ENCODE results near the gene PPP2R2D.

The PPP2R2D gene

GRCh38 chr10:131978366-131978765, 77.6 kb downstream of the PPP2R2D start:
- peaks cover 2% of the 10 kb centered on the region for H3K4me1 ChIP-seq (ENCODE audit: insufficient read depth, low read length, poor library complexity, severe bottlenecking)
- H3K9me3 ChIP-seq (ENCODE audit: insufficient read depth, low read depth, low read length) = no peaks in the 10 kb centered on the region
- H3K9ac ChIP-seq (ENCODE audit: low read depth, low read length, poor library complexity, severe bottlenecking) = no peak overlapping the region
- H3K9me2 ChIP-seq (replicated peaks; ENCODE audit: low read depth, low read length) = no peaks in the 10 kb centered on the region
- no peaks in the 10 kb centered on the region for H3K79me2 ChIP-seq (ENCODE audit: insufficient read depth, low read length)
- H3K4me2 ChIP-seq (ENCODE audit: low read depth, low read length, poor library complexity, severe bottlenecking) = no peak overlapping the region
- TF ChIP-seq CTCF (conservative IDR thresholded peaks at IDR 0.05; ENCODE audit: low read length) (no peak), EZH2phosphoT487 (IDR thresholded peaks at IDR 0.05; ENCODE audit: borderline replicate concordance) (no peak)
- H2AFZ ChIP-seq (ENCODE audit: low read length) = no peak overlapping the region
- no peaks in the 10 kb centered on the region for H3K36me3 ChIP-seq (ENCODE audit: insufficient read depth, low read length)
- H3F3A ChIP-seq (ENCODE audit: low read depth) = no peaks in the 10 kb centered on the region
- no peaks in the 10 kb centered on the region for H4K20me1 ChIP-seq (ENCODE audit: insufficient read depth, low read length, poor library complexity, severe bottlenecking)
- H3K4me3 ChIP-seq (ENCODE audit: low read length, poor library complexity, severe bottlenecking) = no peak overlapping the region
- no peaks in the 10 kb centered on the region for H3K27me3 ChIP-seq (ENCODE audit: insufficient read depth, low read length, poor library complexity, severe bottlenecking)

GRCh38 chr10:131978851-131979250, 78.0 kb downstream of the PPP2R2D start:
- H3K79me2 ChIP-seq (ENCODE audit: insufficient read depth, low read length) = no peaks in the 10 kb centered on the region
- no peak overlapping the region for H2AFZ ChIP-seq (ENCODE audit: low read length)
- no peak overlapping the region for H3K4me3 ChIP-seq (ENCODE audit: low read length, poor library complexity, severe bottlenecking)
- no peaks in the 10 kb centered on the region for H3K36me3 ChIP-seq (ENCODE audit: insufficient read depth, low read length)
- H3K9me2 ChIP-seq (replicated peaks; ENCODE audit: low read depth, low read length) = no peaks in the 10 kb centered on the region
- no peak overlapping the region for H3K4me2 ChIP-seq (ENCODE audit: low read depth, low read length, poor library complexity, severe bottlenecking)
- no peak overlapping the region for H3K9ac ChIP-seq (ENCODE audit: low read depth, low read length, poor library complexity, severe bottlenecking)
- no peaks in the 10 kb centered on the region for H3K27me3 ChIP-seq (ENCODE audit: insufficient read depth, low read length, poor library complexity, severe bottlenecking)
- no peaks in the 10 kb centered on the region for H3K9me3 ChIP-seq (ENCODE audit: insufficient read depth, low read depth, low read length)
- H3F3A ChIP-seq (ENCODE audit: low read depth) = no peaks in the 10 kb centered on the region
- TF ChIP-seq CTCF (conservative IDR thresholded peaks at IDR 0.05; ENCODE audit: low read length) = no peak
- no peak for TF ChIP-seq EZH2phosphoT487 (IDR thresholded peaks at IDR 0.05; ENCODE audit: borderline replicate concordance)
- no peaks in the 10 kb centered on the region for H4K20me1 ChIP-seq (ENCODE audit: insufficient read depth, low read length, poor library complexity, severe bottlenecking)
- H3K4me1 ChIP-seq (ENCODE audit: insufficient read depth, low read length, poor library complexity, severe bottlenecking) = no peaks in the 10 kb centered on the region

GRCh38 chr10:131979336-131979735, 78.5 kb downstream of the PPP2R2D start:
- Histone ChIP-seq H3K4me3 (ENCODE audit: low read length, poor library complexity, severe bottlenecking) (no peak overlapping the region), H3K9me2 (replicated peaks; ENCODE audit: low read depth, low read length) (no peaks in the 10 kb centered on the region), H3K4me1 (ENCODE audit: insufficient read depth, low read length, poor library complexity, severe bottlenecking) (no peaks in the 10 kb centered on the region), H3K36me3 (ENCODE audit: insufficient read depth, low read length) (no peaks in the 10 kb centered on the region), H2AFZ (ENCODE audit: low read length) (no peak overlapping the region), H3K4me2 (ENCODE audit: low read depth, low read length, poor library complexity, severe bottlenecking) (no peak overlapping the region), H3K9me3 (ENCODE audit: insufficient read depth, low read depth, low read length) (no peaks in the 10 kb centered on the region), H3F3A (ENCODE audit: low read depth) (no peaks in the 10 kb centered on the region), H3K79me2 (ENCODE audit: insufficient read depth, low read length) (no peaks in the 10 kb centered on the region), H3K9ac (ENCODE audit: low read depth, low read length, poor library complexity, severe bottlenecking) (no peak overlapping the region), H3K27me3 (ENCODE audit: insufficient read depth, low read length, poor library complexity, severe bottlenecking) (no peaks in the 10 kb centered on the region), H4K20me1 (ENCODE audit: insufficient read depth, low read length, poor library complexity, severe bottlenecking) (no peaks in the 10 kb centered on the region)
- TF ChIP-seq CTCF (conservative IDR thresholded peaks at IDR 0.05; ENCODE audit: low read length) = no peak
- TF ChIP-seq EZH2phosphoT487 (IDR thresholded peaks at IDR 0.05; ENCODE audit: borderline replicate concordance) = no peak
